ENCODE results near the gene FCN2.
"Not testable (repeated sequence)": the region's sequence is repeated elsewhere in the genome, so short reads cannot be mapped to it uniquely, and the experiment has no call there.

FCN2 gene

GRCh38 chr9:134847752-134848432 lies 32.7 kb upstream of the FCN2 start:
- DNase-seq = no peak

GRCh38 chr9:134848504-134848903 lies 32.1 kb upstream of the FCN2 start:
- no peak for DNase-seq

- DNase-seq = no peak
These were observed 30.0 kb upstream of the FCN2 start for GRCh38 chr9:134850611-134851010.

- DNase-seq = no peak
These were observed 29.6 kb upstream of the FCN2 start for GRCh38 chr9:134851020-134851419.

- no peak for DNase-seq
These were observed 27.5 kb upstream of the FCN2 start for GRCh38 chr9:134852906-134853654.

- no peak for DNase-seq
These were observed 26.7 kb upstream of the FCN2 start for GRCh38 chr9:134853893-134854292.

- no peak for DNase-seq
These were observed 26.0 kb upstream of the FCN2 start for GRCh38 chr9:134854541-134854981.

GRCh38 chr9:134855231-134855899 lies 25.2 kb upstream of the FCN2 start:
- DNase-seq = no peak

GRCh38 chr9:134855900-134856377 lies 24.7 kb upstream of the FCN2 start:
- DNase-seq = no peak

- DNase-seq = not testable (repeated sequence)
These were observed 23.2 kb upstream of the FCN2 start for GRCh38 chr9:134857451-134857850.

- no peak for DNase-seq
These were observed 22.4 kb upstream of the FCN2 start for GRCh38 chr9:134858051-134858841.

GRCh38 chr9:134860510-134860909 lies 20.1 kb upstream of the FCN2 start:
- DNase-seq = no peak

GRCh38 chr9:134861595-134862334 lies 18.8 kb upstream of the FCN2 start:
- DNase-seq = no peak

GRCh38 chr9:134863306-134863902 lies 17.2 kb upstream of the FCN2 start:
- no peak for DNase-seq

GRCh38 chr9:134863941-134864820 lies 16.4 kb upstream of the FCN2 start:
- DNase-seq = no peak

GRCh38 chr9:134864821-134865190 lies 15.8 kb upstream of the FCN2 start:
- DNase-seq = no peak

- no peak for DNase-seq
These were observed 12.5 kb upstream of the FCN2 start for GRCh38 chr9:134867917-134868750.

GRCh38 chr9:134868751-134869553 lies 11.7 kb upstream of the FCN2 start:
- DNase-seq = no peak
